IMR-90 (cell line): ENCODE measurements around the gene AMACR. TPM values are rescaled to one million over a fixed set of nuclear protein-coding genes. Genes with fewer than 3 reads are reported as not detected.

Source experiments
- ATAC-seq: fragments of 200-7000 bp; cut with Tn5 transposase; 2 replicates; pipeline ENCODE4 v1.9.1; 2020; ENCODE audit warnings: low read depth, mild to moderate bottlenecking, moderate library complexity
- BruUV-seq: library from RNA; stranded (reverse); fragments of 400-500 nt; replicated peaks from 2 replicates; lab custom pipeline; 2021; lab: Mats Ljungman, UMichigan
- CTCF ChIA-PET: fragments of 300-600 bp; formaldehyde crosslinking; extraction: SDS; loops from one replicate; lab custom pipeline; 2021; ENCODE audit warnings: antibody characterized with exemption; lab: Yijun Ruan, JAX
- POLR2A ChIA-PET: fragments of 300-600 bp; sonication (Branson Sonifier 250); formaldehyde crosslinking; loops from one replicate; lab custom pipeline; 2022; ENCODE audit warnings: antibody characterized with exemption; ENCODE audit not compliant: unreplicated experiment; lab: Charles Lee
- DNase-seq: peaks from one replicate; pipeline ENCODE4 v3.0.0; 2013
- H2AFZ ChIP-seq: replicated peaks from 2 replicates; pipeline ENCODE3; 2013; ENCODE audit warnings: low read length, mild to moderate bottlenecking; ENCODE audit not compliant: poor library complexity
- H2AK5ac ChIP-seq: 2 replicates; pipeline ENCODE4 v1.6.1; 2013; ENCODE audit warnings: low read depth, low read length, inconsistent platforms
- H2AK9ac ChIP-seq: replicated peaks from 2 replicates; pipeline ENCODE3; 2013; ENCODE audit warnings: mild to moderate bottlenecking, low read depth, low read length, moderate library complexity; ENCODE audit not compliant: poor library complexity
- H2BK120ac ChIP-seq: 2 replicates; pipeline ENCODE4 v1.6.1; 2013; ENCODE audit warnings: low read depth, low read length, inconsistent platforms
- H2BK15ac ChIP-seq: 3 replicates; pipeline ENCODE4 v1.6.1; 2013; ENCODE audit warnings: low read depth, low read length, inconsistent platforms
- H2BK20ac ChIP-seq: 2 replicates; pipeline ENCODE4 v1.6.1; 2013; ENCODE audit warnings: low read depth, mild to moderate bottlenecking, inconsistent platforms, low read length, moderate library complexity
- H2BK5ac ChIP-seq: 2 replicates; pipeline ENCODE4 v1.6.1; 2013; ENCODE audit warnings: mild to moderate bottlenecking, low read depth, low read length, inconsistent platforms; ENCODE audit not compliant: poor library complexity, severe bottlenecking
- H3K14ac ChIP-seq: replicated peaks from 2 replicates; pipeline ENCODE4 v1.6.1; 2013; ENCODE audit warnings: low read depth, low read length, inconsistent platforms
- H3K18ac ChIP-seq: 2 replicates; pipeline ENCODE4 v1.6.1; 2013; ENCODE audit warnings: low read depth, low read length, control low read depth
- H3K23ac ChIP-seq: 2 replicates; pipeline ENCODE4 v1.6.1; 2013; ENCODE audit warnings: low read depth, low read length, inconsistent platforms
- H3K27ac ChIP-seq: 2 replicates; pipeline ENCODE4 v1.5.1; 2013; ENCODE audit warnings: mild to moderate bottlenecking, control low read depth, low read length; ENCODE audit not compliant: insufficient read depth
- H3K27me3 ChIP-seq: 2 replicates; pipeline ENCODE4 v1.6.1; 2013; ENCODE audit warnings: low read length; ENCODE audit not compliant: control insufficient read depth, insufficient read depth
- H3K36me3 ChIP-seq: 2 replicates; pipeline ENCODE4 v1.6.1; 2013; ENCODE audit warnings: low read length, mixed read lengths; ENCODE audit not compliant: control insufficient read depth, insufficient read depth
- H3K4ac ChIP-seq: 2 replicates; pipeline ENCODE4 v1.6.1; 2013; ENCODE audit warnings: low read depth, low read length, inconsistent platforms
- H3K4me1 ChIP-seq: 2 replicates; pipeline ENCODE4 v1.6.1; 2013; ENCODE audit warnings: low read length, mixed read lengths; ENCODE audit not compliant: control insufficient read depth, insufficient read depth
- H3K4me2 ChIP-seq: 2 replicates; pipeline ENCODE4 v1.6.1; 2013; ENCODE audit warnings: low read depth, mild to moderate bottlenecking, control low read depth, low read length, moderate library complexity
- H3K4me3 ChIP-seq: 2 replicates; pipeline ENCODE4 v1.5.1; 2013; ENCODE audit warnings: low read depth, mild to moderate bottlenecking, control low read depth, low read length, moderate library complexity; ENCODE audit not compliant: insufficient read depth
- H3K56ac ChIP-seq: 2 replicates; pipeline ENCODE4 v1.6.1; 2013; ENCODE audit warnings: low read length, inconsistent platforms; ENCODE audit not compliant: insufficient read depth; ENCODE audit errors: extremely low read depth
- H3K79me1 ChIP-seq, 2 experiments: 2 replicates each; pipeline ENCODE4 v1.6.1; 2013; ENCODE audit warnings: low read length in 2 of 2, inconsistent platforms in 1 of 2, low read depth in 1 of 2
- H3K9ac ChIP-seq: 2 replicates; pipeline ENCODE4 v1.6.1; 2013; ENCODE audit warnings: low read depth, low read length, control low read depth
- H3K9me1 ChIP-seq: 2 replicates; pipeline ENCODE4 v1.6.1; 2013; ENCODE audit warnings: low read length, inconsistent platforms; ENCODE audit not compliant: insufficient read depth
- H3K9me3 ChIP-seq: 2 replicates; pipeline ENCODE4 v1.6.1; 2013; ENCODE audit warnings: low read length; ENCODE audit not compliant: control insufficient read depth, insufficient read depth
- H4K20me1 ChIP-seq: 2 replicates; pipeline ENCODE4 v1.6.1; 2013; ENCODE audit warnings: low read length, inconsistent platforms; ENCODE audit not compliant: insufficient read depth
- H4K5ac ChIP-seq: 2 replicates; pipeline ENCODE4 v1.6.1; 2013; ENCODE audit warnings: mild to moderate bottlenecking, low read depth, low read length, control low read depth
- H4K8ac ChIP-seq, 2 experiments: 2 replicates each; pipeline ENCODE4 v1.6.1; 2013; ENCODE audit warnings: low read depth in 2 of 2, low read length in 2 of 2, control low read depth in 1 of 2, inconsistent platforms in 1 of 2
- H4K91ac ChIP-seq: 2 replicates; pipeline ENCODE4 v1.6.1; 2013; ENCODE audit warnings: low read depth, low read length, inconsistent platforms; ENCODE audit not compliant: insufficient read depth
- BHLHE40 ChIP-seq: fragments of 150-350 bp; IDR thresholded peaks from 2 replicates; pipeline ENCODE4 v1.6.1; 2016; ENCODE audit warnings: mild to moderate bottlenecking, low read depth, low read length
- CEBPB ChIP-seq: IDR thresholded peaks from 2 replicates; pipeline ENCODE4 v1.6.1; 2012; ENCODE audit warnings: low read depth, low read length, improper control_type of control experiment
- CHD1 ChIP-seq: IDR thresholded peaks from 2 replicates; pipeline ENCODE4 v1.6.1; 2012; ENCODE audit warnings: low read depth, low read length, improper control_type of control experiment
- FOS ChIP-seq: fragments of 150-350 bp; IDR thresholded peaks from 2 replicates; pipeline ENCODE4 v1.6.1; 2016; ENCODE audit warnings: low read depth, low read length
- MAZ ChIP-seq: IDR thresholded peaks from 2 replicates; pipeline ENCODE4 v1.6.1; 2012; ENCODE audit warnings: low read depth, mild to moderate bottlenecking, low read length, improper control_type of control experiment, moderate library complexity, borderline replicate concordance
- POLR2A ChIP-seq: IDR thresholded peaks from 2 replicates; pipeline ENCODE4 v1.6.1; 2012; ENCODE audit warnings: mild to moderate bottlenecking, low read depth, low read length
- RFX5 ChIP-seq: IDR thresholded peaks from 2 replicates; pipeline ENCODE4 v1.8.0; 2012; ENCODE audit warnings: low read depth, mild to moderate bottlenecking, low read length, moderate library complexity
- SMC3 ChIP-seq: fragments of 150-350 bp; IDR thresholded peaks from 2 replicates; pipeline ENCODE4 v1.6.1; 2016; ENCODE audit warnings: low read depth, mild to moderate bottlenecking, antibody characterized with exemption, low read length, moderate library complexity
- dilution Hi-C: fragments of 300-500 bp; cut with HindIII; formaldehyde crosslinking; loops from one replicate; pipeline ENCODE4 v1.14.3; 2018; ENCODE audit warnings: low sequenced_read_pairs; ENCODE audit not compliant: unreplicated experiment
- in situ Hi-C: fragments of 300-500 bp; cut with MboI; formaldehyde crosslinking; loops from 3 replicates; pipeline ENCODE4 v1.14.3; 2019; ENCODE audit warnings: low sequenced_read_pairs, inconsistent platforms, mixed read lengths
- intact Hi-C: fragments of 100-400 bp; cut with micrococcal nuclease; formaldehyde crosslinking; loops from 2 replicates; pipeline ENCODE4 v1.10.0; 2022
- polyA plus RNA-seq, 3 experiments: library from polyadenylated mRNA; depleted of rRNA; stranded (reverse); fragments of >200 nt; gene quantifications; 2 replicates each; pipeline ENCODE4 v1.2.3, GENCODE V29; 2012; ENCODE audit warnings: low replicate concordance in 1 of 3
- total RNA-seq: library from RNA; depleted of rRNA; stranded (reverse); fragments of >200 nt; gene quantifications from 2 replicates; pipeline ENCODE4 v1.2.3, GENCODE V29; 2012
- TF ChIP-seq, protein P1 (sequence below): fragments of 150-350 bp; IDR thresholded peaks from 2 replicates; pipeline ENCODE4 v1.6.1; 2016; ENCODE audit warnings: low read depth, mild to moderate bottlenecking, low read length, moderate library complexity, borderline replicate concordance
- TF ChIP-seq, protein P2 (sequence below): conservative IDR thresholded peaks from 2 replicates; pipeline ENCODE4 v1.5.1; 2012; ENCODE audit warnings: mild to moderate bottlenecking, low read depth, low read length, improper control_type of control experiment

AMACR gene
- total and polyA plus RNA-seq, 2 of the 4 experiments (the other 2 are of a cell fraction), result 8.2 to 12.9 TPM

DNA sequence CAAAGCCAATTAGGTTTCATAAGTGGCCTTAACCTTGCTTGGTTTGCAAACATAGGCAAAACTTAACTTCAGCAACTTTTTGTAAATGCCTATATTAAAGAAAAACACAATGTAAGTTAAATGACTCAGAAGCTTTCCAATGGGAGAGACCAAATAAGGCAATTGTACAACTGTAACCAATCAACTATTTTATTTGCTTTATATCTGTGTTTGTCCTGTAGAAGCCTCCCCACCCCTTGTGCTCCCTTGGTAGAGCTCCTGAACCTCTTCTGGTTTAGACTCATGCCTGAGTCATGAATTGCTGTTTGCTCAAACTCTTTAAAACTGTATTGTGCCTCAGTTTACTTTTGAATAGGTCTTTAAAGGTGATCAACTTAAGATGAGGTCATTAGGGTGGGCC is 38.1 kb upstream of the AMACR start:
- no peak overlapping the region; the same call in 1 of the 2 replicates for H3K14ac ChIP-seq
- H2AK5ac ChIP-seq, result peak overlapping the region; percentile 14; the same call in 1 of the 2 replicates
- no peaks in the 10 kb centered on the region for H3K36me3 ChIP-seq
- peak overlapping the region; percentile 12; the same call in 1 of the 2 replicates for H3K4me2 ChIP-seq
- H4K8ac ChIP-seq, result peak overlapping the region in 1 of 2 experiments; percentile 38; a peak in 2 of 4 replicates
- dilution Hi-C loops (no loop called here), in situ Hi-C loops (no loop called here), intact Hi-C loops (no loop called here)
- H3K9me3 ChIP-seq, result no peaks in the 10 kb centered on the region
- H2BK120ac ChIP-seq, result peak overlapping the region; percentile 52
- no peaks in the 10 kb centered on the region for H3K27me3 ChIP-seq
- peak overlapping the region; percentile 45; the same call in 1 of the 3 replicates for H2BK15ac ChIP-seq
- no peak overlapping the region for H2AFZ ChIP-seq
- no peak overlapping the region; the same call in 1 of the 2 replicates for H3K18ac ChIP-seq
- H3K4ac ChIP-seq, result peak overlapping the region; percentile 34; the same call in 1 of the 2 replicates
- no peaks in the 10 kb centered on the region for H3K79me1 ChIP-seq
- peak overlapping the region; percentile 28 for H2BK20ac ChIP-seq
- H4K20me1 ChIP-seq, result no peaks in the 10 kb centered on the region
- H3K23ac ChIP-seq, result no peak overlapping the region; the same call in 1 of the 2 replicates
- ATAC-seq (peak; percentile 89), DNase-seq (peak; percentile 82)
- H3K9ac ChIP-seq, result no peak overlapping the region
- no peak for TF ChIP-seq BHLHE40
- no peak for TF ChIP-seq FOS
- TF ChIP-seq, protein P1, sequence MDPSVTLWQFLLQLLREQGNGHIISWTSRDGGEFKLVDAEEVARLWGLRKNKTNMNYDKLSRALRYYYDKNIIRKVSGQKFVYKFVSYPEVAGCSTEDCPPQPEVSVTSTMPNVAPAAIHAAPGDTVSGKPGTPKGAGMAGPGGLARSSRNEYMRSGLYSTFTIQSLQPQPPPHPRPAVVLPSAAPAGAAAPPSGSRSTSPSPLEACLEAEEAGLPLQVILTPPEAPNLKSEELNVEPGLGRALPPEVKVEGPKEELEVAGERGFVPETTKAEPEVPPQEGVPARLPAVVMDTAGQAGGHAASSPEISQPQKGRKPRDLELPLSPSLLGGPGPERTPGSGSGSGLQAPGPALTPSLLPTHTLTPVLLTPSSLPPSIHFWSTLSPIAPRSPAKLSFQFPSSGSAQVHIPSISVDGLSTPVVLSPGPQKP, result no peak
- TF ChIP-seq SMC3, result no peak
- no peak for TF ChIP-seq POLR2A
- TF ChIP-seq, protein P2, sequence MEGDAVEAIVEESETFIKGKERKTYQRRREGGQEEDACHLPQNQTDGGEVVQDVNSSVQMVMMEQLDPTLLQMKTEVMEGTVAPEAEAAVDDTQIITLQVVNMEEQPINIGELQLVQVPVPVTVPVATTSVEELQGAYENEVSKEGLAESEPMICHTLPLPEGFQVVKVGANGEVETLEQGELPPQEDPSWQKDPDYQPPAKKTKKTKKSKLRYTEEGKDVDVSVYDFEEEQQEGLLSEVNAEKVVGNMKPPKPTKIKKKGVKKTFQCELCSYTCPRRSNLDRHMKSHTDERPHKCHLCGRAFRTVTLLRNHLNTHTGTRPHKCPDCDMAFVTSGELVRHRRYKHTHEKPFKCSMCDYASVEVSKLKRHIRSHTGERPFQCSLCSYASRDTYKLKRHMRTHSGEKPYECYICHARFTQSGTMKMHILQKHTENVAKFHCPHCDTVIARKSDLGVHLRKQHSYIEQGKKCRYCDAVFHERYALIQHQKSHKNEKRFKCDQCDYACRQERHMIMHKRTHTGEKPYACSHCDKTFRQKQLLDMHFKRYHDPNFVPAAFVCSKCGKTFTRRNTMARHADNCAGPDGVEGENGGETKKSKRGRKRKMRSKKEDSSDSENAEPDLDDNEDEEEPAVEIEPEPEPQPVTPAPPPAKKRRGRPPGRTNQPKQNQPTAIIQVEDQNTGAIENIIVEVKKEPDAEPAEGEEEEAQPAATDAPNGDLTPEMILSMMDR, result no peak
- TF ChIP-seq RFX5, result no peak
- TF ChIP-seq MAZ, result no peak
- no peak for TF ChIP-seq CEBPB
- no peak for TF ChIP-seq CHD1
- peaks cover 6% of the 10 kb centered on the region; the same call in 1 of the 2 replicates for H3K4me1 ChIP-seq
- no peak overlapping the region for H3K27ac ChIP-seq
- no peak overlapping the region for H3K56ac ChIP-seq
- ChIA-PET CTCF (no interaction called here), POLR2A (no interaction called here)
- peak overlapping the region; percentile 61; the same call in 1 of the 2 replicates for H4K5ac ChIP-seq
- H2BK5ac ChIP-seq, result peak overlapping the region; percentile 42
- no peak overlapping the region for H2AK9ac ChIP-seq
- H3K9me1 ChIP-seq, result no peaks in the 10 kb centered on the region; the same call in 1 of the 2 replicates
- no peak overlapping the region for H4K91ac ChIP-seq
- no peak overlapping the region for H3K4me3 ChIP-seq
- BruUV-seq, result no TSS peak
